HG02571 (cell line): ENCODE data around the gene SCART1.
"Not testable (repeated sequence)": the region's sequence is repeated elsewhere in the genome, so short reads cannot be mapped to it uniquely, and the experiment has no call there.

ENCODE experiments used
- ATAC-seq: cut with Tn5 transposase; IDR thresholded peaks from one replicate; pipeline ENCODE4 v1.9.1; 2021; ENCODE audit warnings: mild to moderate bottlenecking, moderate library complexity; ENCODE audit not compliant: unreplicated experiment

The SCART1 gene

DNA sequence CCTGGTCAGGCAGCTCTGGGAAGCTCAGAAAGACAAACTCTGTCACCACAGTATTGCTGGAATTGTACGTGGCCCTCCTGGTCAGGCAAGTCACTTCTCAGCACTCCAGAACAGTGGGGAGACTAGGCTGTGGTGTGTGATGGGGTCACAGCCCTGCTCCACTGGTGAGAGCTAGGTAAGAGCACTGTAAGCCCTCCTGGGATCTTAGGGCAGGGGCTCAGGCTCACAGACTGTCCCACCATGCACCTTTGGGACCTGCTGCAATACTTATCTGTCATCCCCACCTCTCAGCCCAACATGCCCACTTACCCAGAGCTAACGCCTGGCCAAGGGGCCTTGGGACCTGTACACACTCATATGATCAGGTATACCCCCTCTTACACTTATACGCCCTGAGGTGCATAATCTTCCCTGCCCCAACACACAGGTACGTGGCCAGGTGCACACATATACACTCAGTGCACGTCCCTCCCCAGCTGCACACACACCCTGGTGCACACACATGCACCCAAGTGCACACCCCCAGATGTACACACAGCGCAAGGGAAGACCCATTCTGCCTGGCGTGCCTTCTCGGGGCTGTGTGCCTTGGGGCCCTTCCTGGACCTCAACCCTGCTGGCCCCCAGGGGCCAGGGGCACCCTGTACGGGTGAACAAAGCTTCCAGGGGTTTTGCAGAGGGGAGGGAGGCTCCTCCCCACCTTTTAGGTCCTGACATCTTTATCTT, 21.7 kb upstream of the SCART1 start:
- ATAC-seq: not testable (repeated sequence)

DNA sequence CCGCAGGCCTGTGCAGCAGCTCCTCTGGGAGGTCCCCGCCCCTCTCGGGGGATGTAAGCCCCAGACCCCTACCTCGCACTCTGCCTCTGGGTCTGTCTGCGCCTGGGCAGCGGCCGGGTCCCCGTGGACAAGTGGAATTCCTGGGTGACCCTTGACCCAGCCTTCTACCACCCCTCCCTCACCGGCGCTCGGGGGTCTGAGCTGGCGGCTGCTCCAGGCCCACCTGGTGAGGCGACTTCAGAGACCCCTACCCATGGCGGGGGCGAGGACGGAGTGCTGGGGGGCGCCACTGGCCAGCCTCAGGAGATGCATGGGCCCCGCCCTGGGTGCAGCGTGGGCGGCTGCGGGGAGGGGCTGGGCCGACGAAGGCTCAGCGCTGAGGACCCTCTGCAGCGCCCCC, 21.0 kb upstream of the SCART1 start:
- not testable (repeated sequence) for ATAC-seq

DNA sequence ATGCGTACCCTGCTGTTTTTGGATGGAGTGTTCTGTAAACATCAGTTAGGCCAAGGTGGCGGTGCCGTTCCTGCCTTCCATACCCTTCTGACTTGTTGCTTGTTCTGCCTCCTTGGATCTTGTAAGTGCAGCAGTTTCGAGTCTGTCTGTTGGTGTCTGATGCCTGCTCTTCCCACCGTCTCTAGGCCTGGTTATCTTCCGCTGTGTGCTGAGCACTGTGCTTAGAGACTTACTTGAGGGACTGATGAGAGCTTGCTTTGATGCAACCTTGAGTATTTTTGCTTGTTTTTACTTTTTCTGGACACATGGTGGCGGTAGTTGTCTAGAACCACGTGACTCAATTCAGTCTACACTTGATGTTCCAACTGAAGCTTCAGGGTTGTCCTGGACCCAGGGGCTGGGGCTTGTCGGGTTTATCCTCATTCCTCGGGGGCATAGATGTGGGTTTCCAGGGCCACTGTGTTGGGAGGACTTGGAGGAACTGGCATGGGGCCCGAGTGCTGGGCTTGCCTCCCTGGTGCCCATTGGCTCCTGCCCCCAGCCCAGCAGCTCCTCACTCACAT, 15.0 kb upstream of the SCART1 start:
- ATAC-seq: no peak

DNA sequence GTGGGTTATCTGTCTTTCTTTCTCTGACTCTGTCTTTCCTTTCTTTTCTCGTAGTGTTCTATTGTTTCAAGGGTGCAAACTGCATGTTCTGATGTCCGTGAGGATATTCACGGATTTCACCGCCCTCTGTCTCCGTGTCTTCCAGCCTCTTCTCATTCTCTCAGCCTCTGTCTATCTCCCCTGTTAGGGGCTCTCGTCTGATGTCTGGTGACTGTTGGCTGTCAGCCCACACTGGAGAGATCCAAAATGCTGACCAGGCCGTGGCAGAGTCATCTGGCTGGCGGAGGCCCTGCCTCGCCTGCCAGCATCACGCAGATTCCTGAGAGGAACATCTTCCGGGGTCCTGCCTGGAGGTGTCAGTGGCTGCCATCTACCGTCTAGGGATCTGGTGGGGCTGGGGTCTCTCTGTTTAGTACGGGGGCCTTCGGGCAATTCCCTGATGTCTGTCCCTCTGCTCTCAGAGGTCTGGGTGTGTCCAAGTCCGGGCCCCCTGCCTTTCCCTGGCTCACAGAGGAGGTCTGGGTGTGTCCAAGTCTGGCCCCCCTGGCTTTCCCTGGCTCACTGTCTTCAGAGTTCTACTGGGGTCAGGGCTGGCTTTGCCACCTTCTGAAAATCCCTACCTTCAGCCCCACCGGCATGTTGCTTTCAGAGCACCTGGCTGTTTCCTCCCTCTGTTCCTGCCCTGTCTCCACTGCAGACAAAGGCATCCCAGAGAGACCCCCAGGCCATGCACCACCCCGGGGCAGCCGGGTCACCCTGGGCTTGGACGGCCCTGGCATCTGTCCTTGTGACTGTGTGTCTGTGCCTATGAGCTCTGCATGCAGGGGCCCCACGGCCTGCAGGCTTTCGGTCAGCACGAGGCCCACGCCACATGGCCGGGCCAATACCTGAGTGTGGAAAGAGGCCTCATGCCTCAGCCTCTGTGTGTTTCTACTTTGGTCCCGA, 14.0 kb upstream of the SCART1 start:
- no peak for ATAC-seq

DNA sequence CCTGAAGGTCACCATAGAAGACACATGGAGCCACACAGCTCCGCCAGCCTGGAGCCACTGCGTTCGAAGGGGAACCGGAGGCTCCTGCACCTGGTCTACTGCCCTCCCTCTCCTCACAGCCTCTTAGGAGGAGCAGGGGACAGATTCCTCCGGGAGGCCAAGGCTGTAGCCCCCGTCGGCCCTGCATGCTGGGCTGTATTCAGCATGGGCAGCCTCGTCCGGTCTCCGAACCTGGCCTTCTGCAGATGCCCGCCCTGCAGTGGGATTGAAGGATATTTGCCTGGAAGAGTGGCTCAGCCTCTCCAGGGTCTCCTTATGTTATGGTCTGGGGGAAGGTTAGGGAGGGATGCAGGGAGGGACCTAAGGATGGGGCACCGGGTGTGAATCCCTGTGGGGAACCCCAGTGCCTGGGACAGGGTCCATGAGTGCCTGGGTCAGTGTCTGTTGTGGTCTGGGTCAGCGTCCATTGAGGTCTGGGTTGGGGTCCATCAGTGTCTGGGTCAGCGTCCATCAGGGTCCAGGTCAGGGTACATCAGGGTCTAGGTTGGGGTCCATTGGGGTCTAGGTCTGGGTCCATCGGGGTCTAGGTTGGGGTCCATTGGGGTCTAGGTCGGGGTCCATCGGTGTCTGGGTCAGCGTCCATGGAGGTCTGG, 13.0 kb upstream of the SCART1 start:
- no peak for ATAC-seq

DNA sequence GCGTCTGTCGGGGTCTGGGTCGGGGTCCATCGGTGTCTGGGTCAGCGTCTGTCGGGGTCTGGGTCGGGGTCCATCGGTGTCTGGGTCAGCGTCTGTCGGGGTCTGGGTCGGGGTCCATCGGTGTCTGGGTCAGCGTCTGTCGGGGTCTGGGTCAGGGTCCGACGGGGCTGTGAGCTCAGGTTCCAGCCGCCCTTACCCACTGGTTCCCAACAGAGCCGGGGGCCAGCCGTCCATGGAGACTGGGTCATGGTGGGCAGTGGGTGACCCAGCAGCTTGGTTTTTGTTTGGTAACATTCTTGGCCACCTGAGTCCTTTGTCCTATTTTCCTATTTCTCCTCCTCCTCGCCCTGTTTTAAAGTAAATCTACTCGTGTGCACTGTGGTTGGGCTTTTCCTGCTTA, 12.4 kb upstream of the SCART1 start:
- not testable (repeated sequence) for ATAC-seq

DNA sequence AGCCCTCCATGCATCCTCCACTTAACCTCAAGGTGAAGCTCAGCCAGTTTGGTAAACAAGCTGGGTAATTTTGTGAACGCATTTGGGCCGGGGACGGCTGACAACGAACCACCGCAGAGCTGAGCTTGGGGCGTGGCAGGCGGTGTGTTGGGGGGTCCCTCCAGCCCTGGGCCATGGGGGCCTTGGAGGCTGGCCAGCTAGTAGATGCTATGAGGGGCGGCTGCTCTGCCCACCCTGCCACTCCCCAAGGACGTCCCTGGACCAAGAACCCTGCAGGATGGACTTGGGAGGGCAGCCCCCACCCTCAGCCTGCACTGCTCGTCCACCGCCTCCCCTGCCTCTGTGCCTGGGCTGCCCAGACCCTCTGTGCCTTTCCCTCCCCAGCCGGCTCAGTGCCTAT, 12.0 kb upstream of the SCART1 start:
- ATAC-seq: no peak

DNA sequence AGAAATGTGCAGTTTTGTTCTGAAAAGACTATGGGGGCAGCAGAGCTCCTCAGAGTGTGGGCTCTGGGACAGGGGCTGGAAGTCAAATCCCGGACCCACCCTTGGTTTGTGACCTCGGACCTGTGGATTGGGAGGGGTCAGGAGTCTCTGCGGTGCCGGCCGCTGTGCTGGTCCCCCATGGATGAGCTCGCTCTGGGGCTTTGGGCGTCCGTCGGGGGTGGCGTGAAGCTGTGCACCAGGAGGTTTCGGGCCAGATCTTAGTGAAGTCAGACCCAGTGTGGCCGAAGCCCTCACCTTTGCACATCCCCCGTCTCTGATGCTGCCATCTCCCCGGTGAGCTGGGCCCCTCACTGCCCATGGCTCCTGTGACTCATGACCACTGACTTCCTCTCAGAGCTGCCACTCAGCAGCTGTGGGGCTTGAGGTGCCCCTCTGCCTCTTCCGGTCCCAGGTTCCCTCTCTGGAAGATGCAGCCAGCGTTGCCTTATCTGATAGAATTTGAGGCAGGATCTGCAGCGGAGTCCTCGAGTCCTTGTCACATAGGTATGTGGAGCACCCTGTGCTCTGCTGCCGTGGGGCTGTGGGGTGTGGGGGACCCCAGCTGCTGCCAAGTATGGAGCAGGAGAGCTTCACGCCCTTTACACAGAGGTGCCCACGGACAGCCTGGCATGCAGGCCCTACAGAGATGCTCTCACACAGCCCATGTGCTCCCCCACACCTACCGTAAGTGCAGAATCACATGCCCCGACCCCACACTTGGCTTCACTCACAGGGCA, 11.4 kb upstream of the SCART1 start:
- no peak for ATAC-seq

DNA sequence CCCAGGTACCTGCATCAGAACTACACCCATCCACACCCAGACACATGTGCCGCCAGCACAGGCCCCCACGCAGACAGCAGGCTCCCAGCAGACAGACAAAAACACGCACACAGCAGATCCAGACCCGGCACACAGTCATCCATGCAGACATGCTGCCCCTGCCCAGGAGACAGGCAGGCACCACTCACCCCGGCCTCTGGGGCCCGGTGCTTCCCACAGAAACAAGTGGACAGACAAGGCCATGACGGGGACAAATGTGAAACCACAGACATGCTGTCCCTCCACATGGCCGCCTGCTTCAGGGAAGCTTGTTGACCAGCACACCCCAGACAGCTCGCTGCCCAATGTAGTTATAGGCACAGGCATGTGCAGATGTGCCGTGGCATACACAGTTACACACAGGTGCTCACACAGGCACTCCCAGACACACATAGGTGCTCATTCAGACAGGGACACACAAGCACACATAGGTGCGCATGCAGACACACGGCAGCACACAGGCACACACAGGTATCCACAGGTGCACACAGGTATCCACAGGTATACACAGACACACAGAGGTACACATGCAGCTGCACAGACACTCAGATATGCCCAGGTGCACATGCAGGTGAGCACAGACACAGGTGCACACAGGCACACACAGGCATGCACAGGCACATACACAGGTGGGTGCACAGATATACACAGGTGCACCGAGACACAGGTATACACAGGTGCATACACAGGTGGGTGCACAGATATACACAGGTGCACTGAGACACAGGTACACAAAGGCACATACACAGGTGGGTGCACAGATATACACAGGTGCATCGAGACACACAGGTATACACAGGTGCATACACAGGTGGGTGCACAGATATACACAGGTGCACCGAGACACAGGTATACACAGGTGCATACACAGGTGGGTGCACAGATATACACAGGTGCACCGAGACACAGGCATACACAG, 10.5 kb upstream of the SCART1 start:
- no peak for ATAC-seq

DNA sequence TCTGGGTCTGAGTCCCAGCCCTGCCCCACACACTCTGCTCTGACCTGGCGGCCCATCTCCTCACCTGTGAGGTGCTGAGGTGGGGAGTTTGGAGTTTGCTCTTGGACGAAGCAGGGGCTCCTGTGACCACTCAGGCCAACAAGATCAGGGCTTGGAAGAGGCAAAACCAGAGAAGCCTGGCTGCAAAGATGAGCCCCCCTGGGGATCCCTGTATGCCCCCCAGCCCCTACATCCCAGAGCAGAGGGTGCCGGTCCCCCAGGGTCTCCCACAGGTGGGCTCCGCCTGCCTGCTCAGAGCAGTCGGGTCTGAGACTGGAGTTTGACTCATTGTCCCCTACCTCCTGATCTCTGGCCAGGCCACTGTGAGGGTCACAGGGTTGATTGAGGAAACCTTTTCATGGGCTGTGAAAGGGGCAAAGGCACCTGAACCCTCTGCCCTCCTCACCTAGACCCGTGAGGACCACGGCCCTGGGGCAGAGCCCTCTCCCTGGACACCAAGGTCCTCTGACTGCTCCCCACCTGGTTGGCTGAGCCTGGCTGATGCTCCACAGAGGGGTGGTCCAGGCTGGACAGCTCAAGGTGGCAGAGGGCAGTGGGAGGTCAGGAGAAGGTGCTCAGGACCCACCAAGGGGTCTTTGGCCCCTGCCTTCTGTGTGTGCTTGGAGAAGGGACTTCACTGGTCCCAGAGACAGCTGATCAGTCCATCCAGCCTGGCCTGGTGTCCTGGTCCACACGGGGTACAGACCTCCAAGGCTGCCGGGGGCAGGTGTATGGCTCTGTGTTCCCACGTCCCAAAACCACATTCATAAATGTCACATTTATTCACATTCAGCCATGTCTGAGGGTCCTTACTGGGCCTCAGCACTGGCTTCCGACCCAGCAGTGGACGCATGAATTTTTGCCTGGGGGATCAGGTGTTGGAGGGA, 9.1 kb upstream of the SCART1 start:
- no peak for ATAC-seq

DNA sequence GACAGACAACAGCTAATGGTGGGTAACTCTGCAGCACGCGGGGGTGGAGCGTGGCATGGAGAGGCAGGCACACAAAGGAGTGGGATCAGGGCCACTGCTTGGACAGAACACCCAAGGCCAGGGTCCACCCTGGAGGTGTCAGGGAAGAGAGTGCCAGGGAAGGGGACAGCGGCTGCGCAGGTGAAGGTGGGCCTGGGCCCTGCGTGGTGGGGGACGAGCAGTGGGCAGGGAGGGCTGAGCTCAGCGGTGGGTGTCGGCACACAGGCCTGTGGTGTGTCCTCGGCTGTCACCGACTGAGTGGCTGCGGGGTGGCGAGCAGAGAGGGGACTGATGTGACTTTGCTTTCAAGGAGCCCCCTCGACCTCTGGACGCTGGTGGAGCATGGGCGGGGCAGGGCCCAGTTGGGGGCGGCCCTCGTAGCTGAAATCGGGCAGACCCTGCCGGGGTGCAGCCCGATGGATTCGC, 8.4 kb upstream of the SCART1 start:
- no peak for ATAC-seq

DNA sequence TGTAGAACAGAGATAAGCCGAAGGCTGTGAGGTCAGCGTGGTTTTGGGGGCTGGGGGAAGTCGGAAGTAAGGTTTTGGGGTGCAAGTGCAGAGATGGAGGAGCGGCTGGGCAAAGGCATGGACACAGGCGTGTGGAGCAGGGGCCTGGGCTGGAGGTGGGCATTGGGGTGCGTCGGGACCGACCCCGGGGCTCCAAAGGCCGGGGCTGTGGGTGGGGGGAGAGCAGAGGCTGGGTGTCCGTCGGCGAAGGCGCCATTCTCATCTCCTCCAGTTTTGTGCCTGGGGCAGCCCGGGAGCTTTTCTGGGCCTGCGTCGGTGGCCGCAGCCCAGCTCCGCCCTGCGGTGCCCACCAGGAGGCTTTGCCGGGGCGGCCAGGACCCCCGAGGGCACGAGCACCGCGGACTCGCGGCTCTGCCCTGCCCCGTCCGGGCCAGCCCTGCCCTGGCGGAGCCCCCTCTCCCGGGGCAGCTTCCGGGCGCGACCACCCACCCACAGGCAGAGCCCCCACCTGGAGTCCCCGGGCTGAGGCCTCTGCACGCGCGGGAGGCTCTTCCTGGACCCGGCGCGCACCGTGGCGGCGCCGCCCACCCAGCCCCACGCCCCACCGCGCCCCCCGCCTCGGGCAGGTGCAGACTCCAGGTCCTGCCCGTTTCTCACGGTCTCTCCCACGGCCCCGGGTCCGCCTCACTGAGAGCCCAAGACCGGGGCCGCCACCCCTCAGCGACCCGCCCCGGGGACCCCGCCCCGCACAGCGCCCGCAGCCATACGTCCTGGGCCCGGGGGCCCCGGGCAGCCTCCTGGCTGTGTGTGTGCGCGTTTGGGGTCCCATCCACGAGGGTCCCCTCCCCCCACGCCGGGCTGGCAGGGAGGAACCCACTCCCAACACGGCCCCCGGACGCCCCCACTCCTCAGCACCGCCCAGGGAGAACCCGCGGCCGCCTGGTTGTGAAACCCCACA, 7.7 kb upstream of the SCART1 start:
- ATAC-seq: no peak

DNA sequence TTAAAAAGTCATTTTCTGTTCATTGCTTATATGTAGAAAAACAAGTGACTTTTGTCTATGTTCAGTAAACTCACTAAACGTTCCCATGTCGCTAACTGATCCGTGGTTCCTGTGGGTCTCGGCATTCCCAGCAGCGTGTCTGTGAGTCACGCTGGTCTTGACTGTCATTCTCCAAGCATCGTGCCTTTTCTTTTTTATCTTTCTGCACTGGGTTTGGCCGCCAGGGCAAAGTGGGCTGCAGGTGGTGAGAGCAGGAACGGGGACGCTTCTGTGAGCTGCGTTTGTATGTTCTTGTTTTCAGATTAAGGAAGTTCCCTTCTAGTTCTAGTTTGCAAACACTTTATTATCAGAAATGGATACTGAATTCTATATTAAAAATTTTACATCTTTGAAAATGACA, 6.8 kb upstream of the SCART1 start:
- no peak for ATAC-seq

DNA sequence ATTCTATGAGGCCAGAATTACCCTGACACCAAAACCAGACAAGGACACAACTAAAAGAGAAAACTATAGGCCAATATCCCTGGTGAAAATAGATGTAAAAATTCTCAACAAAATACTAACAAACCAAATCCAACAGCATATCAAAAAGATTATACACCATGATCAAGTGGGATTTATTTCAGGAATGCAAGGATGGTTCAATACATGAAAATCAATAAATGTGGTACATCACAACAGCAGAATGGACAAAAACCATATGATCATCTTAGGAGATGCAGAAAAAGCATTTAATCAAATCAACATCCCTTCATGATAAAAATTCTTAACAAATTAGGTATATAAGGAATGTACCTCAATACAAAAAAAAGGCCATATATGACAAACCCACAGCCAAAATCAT, 5.6 kb upstream of the SCART1 start:
- no peak for ATAC-seq

DNA sequence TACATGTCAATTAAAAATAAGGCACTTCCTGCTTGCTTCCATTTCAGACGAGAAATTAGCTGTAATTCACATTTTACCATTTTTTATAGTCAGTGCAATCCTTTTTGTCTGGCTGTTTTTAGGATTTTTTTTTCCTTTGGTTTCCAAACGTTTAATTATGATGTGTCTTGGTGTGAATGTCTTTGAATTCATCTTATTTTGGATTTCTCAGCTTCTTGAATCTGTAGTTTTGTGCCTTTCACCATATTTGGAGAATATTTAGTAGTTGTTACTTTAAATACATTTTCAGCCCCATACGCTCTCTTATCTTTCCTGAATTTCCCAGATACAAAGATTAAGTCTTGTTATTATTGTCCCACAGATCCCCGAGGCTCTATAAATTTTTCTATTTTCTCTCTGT, 2.4 kb upstream of the SCART1 start:
- no peak for ATAC-seq

DNA sequence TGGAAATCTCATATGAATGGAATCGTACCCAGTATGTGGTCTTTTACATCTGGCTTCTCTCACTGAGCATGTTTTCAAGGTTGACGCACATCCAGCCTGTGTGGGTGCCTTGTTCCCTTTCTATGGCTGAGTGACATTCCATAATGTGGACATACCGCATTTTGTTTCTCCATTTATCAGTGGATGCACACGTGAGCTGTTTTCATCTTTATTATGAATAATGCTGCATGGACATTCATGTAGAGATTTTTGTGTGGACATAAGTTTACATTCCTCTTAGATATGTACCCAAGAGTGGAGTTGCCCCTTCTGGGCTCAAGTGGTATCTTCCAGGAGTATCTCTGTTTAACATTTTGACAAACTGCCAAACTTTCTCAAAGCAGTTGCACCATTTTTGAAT, 1.3 kb upstream of the SCART1 start:
- no peak for ATAC-seq

DNA sequence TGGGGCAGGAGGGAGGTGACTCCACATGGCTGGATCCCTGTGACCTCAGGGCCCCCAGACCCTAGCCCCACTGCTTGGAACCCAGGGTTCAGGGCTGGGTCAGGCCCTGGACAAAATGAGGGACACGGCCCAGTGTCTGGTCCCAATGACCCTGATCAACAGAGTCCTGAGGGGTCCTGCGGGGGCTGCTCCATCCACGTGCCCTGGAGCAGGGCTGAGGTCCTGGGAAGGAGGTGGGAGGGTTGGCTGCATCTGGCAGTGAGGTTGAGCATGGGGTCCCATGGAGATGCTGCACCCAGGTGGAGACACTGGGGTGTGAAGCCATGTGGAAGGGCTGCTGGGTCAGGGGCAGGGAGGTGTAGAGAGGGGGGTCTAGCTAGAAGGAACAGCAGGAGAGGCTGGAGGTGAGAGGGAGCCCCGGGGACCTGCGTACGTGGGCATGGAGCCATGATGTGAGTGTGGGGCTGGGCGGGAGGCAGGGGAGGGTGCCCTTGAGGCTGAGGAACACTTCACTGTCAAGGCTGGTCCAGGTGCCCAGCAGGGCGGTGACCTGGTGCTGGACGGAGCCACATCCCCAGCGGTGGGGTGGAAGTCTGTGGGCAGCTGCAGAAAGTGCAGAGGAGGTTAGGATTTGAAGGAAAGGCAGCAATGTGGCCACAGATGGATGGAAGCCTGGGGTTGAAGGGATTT, 604 bp downstream of the SCART1 start:
- ATAC-seq: no peak
